GM12878 (cell line): Measurements from ENCODE around the gene CDK16. TPM values are rescaled to one million over a fixed set of nuclear protein-coding genes. Genes with fewer than 3 reads are reported as not detected.

Source experiments
- ATAC-seq: fragments of 200-7000 bp; cut with Tn5 transposase; 3 replicates; pipeline ENCODE4 v1.9.1; 2020; ENCODE audit warnings: mild to moderate bottlenecking, moderate library complexity
- BruUV-seq: library from RNA; stranded (reverse); fragments of 400-500 nt; replicated peaks from 2 replicates; lab custom pipeline; 2021; lab: Mats Ljungman, UMichigan
- CTCF ChIA-PET: fragments of 300-600 bp; sonication (Branson Sonifier 250); formaldehyde crosslinking; extraction: SDS; loops from one replicate; lab custom pipeline; 2021; ENCODE audit warnings: inconsistent platforms; lab: Yijun Ruan, JAX
- POLR2A ChIA-PET: fragments of 350-600 bp; formaldehyde crosslinking; extraction: SDS; loops from one replicate; lab custom pipeline; 2021; ENCODE audit warnings: inconsistent platforms; lab: Charles Lee
- RAD21 ChIA-PET: fragments of 300-600 bp; sonication (Branson Sonifier 250); formaldehyde crosslinking; loops from one replicate; lab custom pipeline; 2023; ENCODE audit warnings: antibody characterized with exemption; ENCODE audit not compliant: unreplicated experiment; lab: Charles Lee
- SMC1A ChIA-PET: fragments of 300-600 bp; sonication (Branson Sonifier 250); formaldehyde crosslinking; loops from one replicate; lab custom pipeline; 2023; ENCODE audit not compliant: unreplicated experiment, uncharacterized antibody; lab: Charles Lee
- DNase-seq: peaks from one replicate; pipeline ENCODE4 v3.0.0-alpha.2; 2011; ENCODE audit warnings: low read depth, low spot score
- FAIRE-seq: peaks from 3 replicates; lab custom pipeline; 2011; peaks lifted over from hg19 to GRCh38; lab: Jason Lieb, UNC
- H2AFZ ChIP-seq: 2 replicates; pipeline ENCODE4 v1.6.0; 2011; ENCODE audit warnings: low read depth, low read length, control low read depth; ENCODE audit not compliant: control insufficient read depth
- H3K27ac ChIP-seq: 2 replicates; pipeline ENCODE4 v1.5.1; 2011; ENCODE audit warnings: control low read depth; ENCODE audit not compliant: control insufficient read depth, insufficient read depth
- H3K27me3 ChIP-seq, 2 experiments: replicated peaks in 1 of 2; 2 replicates each; pipeline versions ENCODE4 v1.6.0 to v1.6.1; 2011; ENCODE audit warnings: low read length in 1 of 2; ENCODE audit not compliant: control insufficient read depth in 2 of 2, insufficient read depth in 2 of 2
- H3K36me3 ChIP-seq, 2 experiments: 2 replicates each; pipeline ENCODE4 v1.5.1; 2011; ENCODE audit warnings: low read length in 1 of 2; ENCODE audit not compliant: control insufficient read depth in 2 of 2, insufficient read depth in 2 of 2
- H3K4me1 ChIP-seq: 2 replicates; pipeline ENCODE4 v1.6.1; 2011; ENCODE audit warnings: mild to moderate bottlenecking, low read length, moderate library complexity, mixed read lengths; ENCODE audit not compliant: control insufficient read depth, insufficient read depth
- H3K4me2 ChIP-seq: 2 replicates; pipeline ENCODE4 v1.6.0; 2011; ENCODE audit warnings: control low read depth; ENCODE audit not compliant: control insufficient read depth, insufficient read depth
- H3K4me3 ChIP-seq: fragments of 200-600 bp; sonication (generic); 2 replicates; pipeline ENCODE4 v1.5.1; 2016
- H3K79me2 ChIP-seq: 2 replicates; pipeline ENCODE4 v1.6.0; 2011; ENCODE audit warnings: low read length; ENCODE audit not compliant: control insufficient read depth, insufficient read depth
- H3K9ac ChIP-seq: 2 replicates; pipeline ENCODE4 v1.8.0; 2011; ENCODE audit warnings: low read length, control low read depth, mixed read lengths; ENCODE audit not compliant: control insufficient read depth, insufficient read depth
- H3K9me3 ChIP-seq: replicated peaks from 3 replicates; pipeline ENCODE4 v1.5.1; 2011; ENCODE audit warnings: mild to moderate bottlenecking, low read length; ENCODE audit not compliant: control insufficient read depth, insufficient read depth
- H4K20me1 ChIP-seq: 2 replicates; pipeline ENCODE4 v1.6.0; 2011; ENCODE audit not compliant: control insufficient read depth, insufficient read depth
- BACH1 ChIP-seq: fragments of 450-650 bp; IDR thresholded peaks from 2 replicates; pipeline ENCODE4 v1.6.1; 2017; ENCODE audit warnings: mild to moderate bottlenecking, borderline replicate concordance
- CBX5 ChIP-seq: sonication (generic); IDR thresholded peaks from 2 replicates; pipeline ENCODE4 v1.6.1; 2016; ENCODE audit warnings: low read depth, moderate library complexity, mild to moderate bottlenecking, inconsistent platforms
- CHD4 ChIP-seq: fragments of 200-600 bp; sonication (generic); IDR thresholded peaks from 2 replicates; pipeline ENCODE4 v1.6.1; 2016; ENCODE audit warnings: mild to moderate bottlenecking
- DPF2 ChIP-seq: fragments of 450-650 bp; IDR thresholded peaks from 2 replicates; pipeline ENCODE4 v1.6.1; 2017; ENCODE audit warnings: mild to moderate bottlenecking
- E2F4 ChIP-seq: IDR thresholded peaks from 2 replicates; pipeline ENCODE4 v1.6.1; 2012; ENCODE audit warnings: low read depth, low read length, improper control_type of control experiment
- E2F8 ChIP-seq: fragments of 450-650 bp; IDR thresholded peaks from 2 replicates; pipeline ENCODE4 v1.6.1; 2018; ENCODE audit warnings: mild to moderate bottlenecking, low read depth, moderate library complexity; ENCODE audit not compliant: partially characterized antibody
- FOS ChIP-seq: IDR thresholded peaks from 3 replicates; pipeline ENCODE4 v1.6.1; 2011; ENCODE audit warnings: borderline replicate concordance; ENCODE audit not compliant: insufficient read length; ENCODE audit errors: extremely low read depth
- IRF4 ChIP-seq: IDR thresholded peaks from 2 replicates; pipeline ENCODE4 v1.6.1; 2011; ENCODE audit warnings: low read depth, low read length
- NFXL1 ChIP-seq: fragments of 450-650 bp; IDR thresholded peaks from 2 replicates; pipeline ENCODE4 v1.6.1; 2017; ENCODE audit warnings: antibody characterized with exemption, mild to moderate bottlenecking, borderline replicate concordance
- NFYA ChIP-seq: IDR thresholded peaks from 2 replicates; pipeline ENCODE4 v1.6.1; 2011; ENCODE audit warnings: low read depth, mild to moderate bottlenecking, low read length, improper control_type of control experiment, borderline replicate concordance
- PAX5 ChIP-seq: IDR thresholded peaks from 2 replicates; pipeline ENCODE4 v1.6.1; 2011; ENCODE audit warnings: low read depth, low read length, borderline replicate concordance
- PML ChIP-seq: IDR thresholded peaks from 2 replicates; pipeline ENCODE4 v1.6.1; 2012; ENCODE audit warnings: low read length, inconsistent platforms
- POLR2AphosphoS2 ChIP-seq: IDR thresholded peaks from 2 replicates; pipeline ENCODE4 v1.6.1; 2011; ENCODE audit warnings: low read depth, mild to moderate bottlenecking, low read length, improper control_type of control experiment, moderate library complexity
- PRDM15 ChIP-seq: fragments of 450-650 bp; formaldehyde crosslinking; IDR thresholded peaks from 2 replicates; pipeline ENCODE4 v1.4.0; 2020; ENCODE audit warnings: mild to moderate bottlenecking, moderate library complexity
- SRF ChIP-seq, 2 experiments: IDR thresholded peaks; 2 replicates each; pipeline ENCODE4 v1.6.1; 2011; ENCODE audit warnings: low read depth in 2 of 2, low read length in 2 of 2, mild to moderate bottlenecking in 1 of 2, moderate library complexity in 1 of 2
- ZBED1 ChIP-seq: IDR thresholded peaks from 2 replicates; pipeline ENCODE4 v1.6.1; 2016; ENCODE audit warnings: borderline replicate concordance
- WGBS: methylation state at CpG from one replicate; pipeline ENCODE4 v1.1.6; 2016; ENCODE audit warnings: low lambda C conversion rate; ENCODE audit not compliant: insufficient replicate concordance, insufficient coverage; ENCODE audit errors: missing lambda C conversion rate; 5-methylcytosine and 5-hydroxymethylcytosine counted together
- in situ Hi-C: fragments of 300-500 bp; cut with MboI; formaldehyde crosslinking; loops from 9 replicates; pipeline ENCODE4 v1.14.3; 2018; ENCODE audit warnings: mixed read lengths
- intact Hi-C: fragments of 100-400 bp; cut with micrococcal nuclease; formaldehyde crosslinking; loops from one replicate; pipeline ENCODE4 v1.14.2; 2022; ENCODE audit not compliant: unreplicated experiment
- polyA plus RNA-seq, 11 experiments: library from polyadenylated mRNA; depleted of rRNA in 4 of 11; unstranded in 6 of 11; stranded (reverse) in 5 of 11; fragments of >200 nt; fragmentation: Nextera tagmentation in 4 of 11; fragmentation: Illumina TruSeq in 1 of 11; extraction: Ambion mirVana in 4 of 11; extraction: Trizol in 1 of 11; gene quantifications; 1 replicate in 1 of 11; 2 replicates in 10 of 11; pipeline versions ENCODE4 v1.2.1 to v1.2.3, GENCODE V29; 2011 to 2016; ENCODE audit warnings: inconsistent platforms in 2 of 11, missing spikeins in 2 of 11, low read depth in 1 of 11
- total RNA-seq, 4 experiments: library from RNA; depleted of rRNA in 3 of 4; stranded (reverse); fragments of >200 nt in 3 of 4; fragmentation: Illumina TruSeq in 1 of 4; extraction: Trizol in 1 of 4; gene quantifications; 2 replicates each; pipeline versions ENCODE4 v1.2.1 to v1.2.3, GENCODE V29; 2013 to 2021

The CDK16 gene
- total and polyA plus RNA-seq, 10 of the 15 experiments (the other 5 are each of a cell fraction or from before 2014, with no cell fraction given): 2.4 to 75.1 (median 48.2) TPM

- Histone ChIP-seq H3K9me3 (no peaks in the 10 kb centered on the region), H3K36me3 (peaks cover 0 to 18% of the 10 kb centered on the region in 2 experiments; a peak in 2 of 4 replicates), H3K79me2 (no peaks in the 10 kb centered on the region), H2AFZ (no peak overlapping the region), H3K27ac (no peak overlapping the region), H3K9ac (no peak overlapping the region), H3K4me1 (no peaks in the 10 kb centered on the region), H3K27me3 (no peaks in the 10 kb centered on the region), H3K4me2 (no peak overlapping the region), H3K4me3 (no peak overlapping the region), H4K20me1 (no peaks in the 10 kb centered on the region)
- FAIRE-seq: no peak
- ChIA-PET RAD21 (no interaction called here), POLR2A (interaction anchor here (0.6 kb wide), 1 partner anchor 381 kb away, joined by 4 read pairs; no protein-coding TSS in a partner anchor), SMC1A (interaction anchor here (0.6 kb wide), 1 partner anchor 70 kb away, joined by 3 read pairs; no protein-coding TSS in a partner anchor), CTCF (no interaction called here)
- intact Hi-C loops (no loop called here), in situ Hi-C loops (no loop called here)
- no TSS peak for BruUV-seq
- WGBS: 76% methylated on average over 17 of the region's 18 CpGs
- ATAC-seq: no peak
- DNase-seq: no peak
- TF ChIP-seq IRF4 (no peak), SRF (IDR thresholded peaks at IDR 0.05; ENCODE audit: low read depth in 2 of 2, low read length in 2 of 2) (no peak), ZBED1 (no peak), POLR2AphosphoS2 (no peak), CBX5 (no peak), PML (no peak), BACH1 (no peak), FOS (no peak), E2F4 (no peak), DPF2 (no peak), NFXL1 (no peak), E2F8 (no peak), CHD4 (no peak), PAX5 (no peak), PRDM15 (CRISPR knock-in tag) (no peak), NFYA (no peak)
Measured at GRCh38 chrX:47172971-47173792, 45.3 kb upstream of the CDK16 start.
